GM12873 (cell line): Measurements from ENCODE around the gene ZC3H7A.

Experiments
- CTCF ChIP-seq: IDR thresholded peaks from 2 replicates; pipeline ENCODE4 v1.5.1; 2012; ENCODE audit warnings: low read depth, mild to moderate bottlenecking, moderate library complexity, low read length, control low read depth; ENCODE audit not compliant: insufficient read depth; ENCODE audit errors: missing control alignments

The ZC3H7A gene

GRCh38 chr16:11784038-11784369, 13.1 kb downstream of the ZC3H7A start:
- TF ChIP-seq CTCF: no peak

DNA sequence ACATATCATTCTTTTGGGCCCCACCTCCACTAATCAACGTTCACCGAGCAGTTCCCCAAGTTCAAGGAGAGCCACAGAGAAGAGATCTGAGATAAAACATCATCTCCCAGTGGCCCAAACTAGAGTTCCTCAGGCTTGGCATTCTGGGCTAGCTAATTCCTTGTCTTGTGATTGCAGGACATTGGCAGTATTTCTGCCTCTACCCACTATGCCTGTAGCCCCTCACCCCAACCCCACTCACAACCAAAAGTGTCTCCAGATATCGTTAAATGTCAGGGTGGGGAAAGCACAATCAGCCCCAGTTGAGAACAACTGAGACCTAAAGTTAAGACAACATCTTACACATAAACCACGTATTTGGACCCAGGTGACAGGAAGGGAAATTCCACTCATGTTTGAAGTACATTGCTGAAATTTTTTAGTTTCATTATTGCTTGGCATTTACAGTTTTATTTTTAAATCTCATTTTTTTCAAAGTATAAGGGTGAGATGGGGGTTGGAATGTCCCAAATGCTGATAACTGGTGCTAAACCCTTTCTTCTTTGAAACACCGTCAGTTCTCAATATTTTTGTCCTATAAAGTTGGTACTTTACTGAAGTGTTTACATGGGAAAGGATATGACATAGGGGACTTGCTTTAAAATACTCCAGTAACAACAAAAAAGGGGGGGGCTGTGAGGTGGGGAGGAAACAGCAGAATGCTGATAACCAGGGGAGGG, 13.6 kb downstream of the ZC3H7A start:
- no peak for TF ChIP-seq CTCF

- no peak for TF ChIP-seq CTCF
Measured at GRCh38 chr16:11781773-11782172, 15.3 kb downstream of the ZC3H7A start.

DNA sequence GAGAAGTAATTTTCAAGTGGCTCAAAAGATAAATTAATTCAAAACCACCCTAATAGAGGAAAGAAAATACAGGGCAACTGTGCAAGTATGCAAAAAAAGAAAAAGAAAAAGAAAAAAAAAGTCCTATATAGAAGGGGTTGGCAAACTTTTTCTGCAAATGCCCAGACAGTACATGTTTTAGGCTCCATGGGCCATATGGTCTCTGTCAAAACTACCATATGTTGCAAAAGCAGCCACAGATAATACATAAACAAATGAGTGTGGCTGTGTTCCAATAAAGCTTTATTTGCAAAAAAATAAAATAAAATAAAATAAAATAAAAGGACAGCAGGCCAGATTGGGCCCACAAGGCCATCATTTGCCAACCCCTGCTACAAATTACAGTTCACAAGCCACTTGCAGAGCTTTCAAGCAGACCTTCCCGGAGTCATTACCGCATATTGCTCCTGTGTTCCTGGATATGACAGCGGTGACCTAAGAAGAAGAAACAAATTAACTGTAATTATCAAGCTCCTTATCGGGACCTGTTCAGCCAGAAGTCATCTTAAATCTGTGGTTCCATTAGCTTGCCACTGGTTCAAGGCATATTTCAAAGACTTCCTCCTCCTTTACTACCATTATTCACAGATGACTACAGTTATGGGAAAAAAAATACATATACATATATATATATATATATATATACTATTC, 15.9 kb downstream of the ZC3H7A start:
- no peak for TF ChIP-seq CTCF

DNA sequence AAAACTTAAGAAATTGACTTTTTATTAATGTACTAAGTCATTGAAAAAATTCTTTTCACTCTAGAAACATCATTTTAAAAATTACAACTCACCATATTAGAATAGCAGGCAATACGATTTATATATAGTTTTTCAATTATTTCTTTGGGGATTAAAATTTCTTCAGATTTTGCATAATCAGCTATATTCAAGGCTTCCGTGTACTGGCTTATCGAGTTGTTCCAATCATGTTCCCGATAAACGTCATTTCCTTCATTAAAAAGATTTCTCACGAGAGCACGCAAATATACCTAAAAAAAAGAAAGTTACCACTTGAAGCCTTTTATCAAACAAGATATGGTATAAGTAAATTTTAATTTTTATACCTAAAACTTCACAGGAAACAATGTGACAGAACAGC, 18.0 kb downstream of the ZC3H7A start:
- TF ChIP-seq CTCF: no peak

DNA sequence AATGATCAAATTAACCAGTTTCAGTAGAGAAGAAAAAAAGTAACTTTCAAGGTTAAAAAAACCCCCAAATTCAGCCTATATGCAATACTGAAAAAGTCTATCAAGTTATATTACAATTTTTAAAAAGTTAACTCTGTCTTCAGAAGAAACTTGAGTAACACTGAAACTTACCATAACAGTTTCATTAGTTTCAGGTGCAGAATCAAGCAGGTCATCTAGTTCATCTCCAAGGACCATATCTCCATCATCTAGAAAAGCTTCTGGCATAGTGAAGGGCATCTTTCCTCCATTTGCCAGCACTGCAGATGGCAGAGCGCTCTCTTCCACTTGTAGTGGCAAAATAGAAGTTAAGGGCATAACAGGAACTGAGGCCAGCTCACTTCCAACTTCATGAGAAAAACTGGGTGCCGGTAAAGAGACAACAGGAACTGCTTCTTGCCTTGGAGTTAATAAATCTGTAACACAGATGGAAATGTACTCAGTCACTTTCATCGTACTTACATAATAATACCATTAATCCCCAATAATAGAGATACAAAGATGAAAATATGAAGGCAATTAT, 22.9 kb downstream of the ZC3H7A start:
- TF ChIP-seq CTCF: no peak

DNA sequence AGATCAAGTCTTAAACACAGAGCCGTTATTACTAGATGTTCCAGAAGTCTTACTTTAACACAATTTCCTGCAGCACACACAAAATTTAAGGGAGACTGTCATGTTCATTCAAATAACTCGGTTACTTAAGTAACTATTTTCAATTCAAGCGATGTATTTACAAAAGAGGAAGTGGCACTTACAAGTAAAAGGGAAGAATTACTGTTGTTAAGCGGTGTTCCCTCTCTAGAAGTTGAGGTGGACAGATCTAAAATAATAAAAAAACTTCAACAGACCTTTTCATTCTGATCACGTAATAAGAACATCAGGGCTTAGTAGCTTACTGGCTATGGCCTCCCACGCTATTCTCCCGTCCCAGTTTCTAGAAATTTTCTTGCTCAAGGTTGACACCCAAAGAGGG, 28.2 kb downstream of the ZC3H7A start:
- no peak for TF ChIP-seq CTCF
